GM13976 (cell line): Measurements from ENCODE around the gene ABCC1.

ENCODE experiments used
- DNase-seq: peaks from one replicate; pipeline ENCODE4 v3.0.0; 2012; ENCODE audit warnings: low spot score
- CTCF ChIP-seq: IDR thresholded peaks from 2 replicates; pipeline ENCODE4 v1.5.1; 2012; ENCODE audit warnings: borderline replicate concordance, mild to moderate bottlenecking; ENCODE audit not compliant: insufficient read depth; ENCODE audit errors: extremely low read depth, missing control alignments, control extremely low read depth
- in situ Hi-C: fragments of 300-500 bp; cut with MboI; formaldehyde crosslinking; loops from one replicate; pipeline ENCODE4 v1.12.0; 2022; ENCODE audit warnings: low sequenced_read_pairs, mixed read lengths, inconsistent platforms; ENCODE audit not compliant: unreplicated experiment

ABCC1 gene

GRCh38 chr16:16120044-16120381 is 170.6 kb downstream of the ABCC1 start:
- in situ Hi-C loops, result no loop called here
- no peak for DNase-seq
- TF ChIP-seq CTCF, result no peak

GRCh38 chr16:16120382-16121184 is 171.2 kb downstream of the ABCC1 start:
- in situ Hi-C loops, result no loop called here
- no peak for TF ChIP-seq CTCF
- no peak for DNase-seq

- in situ Hi-C loops, result no loop called here
Observed at GRCh38 chr16:16121185-16121727, 171.8 kb downstream of the ABCC1 start.

GRCh38 chr16:16122264-16122663 is 172.8 kb downstream of the ABCC1 start:
- in situ Hi-C loops, result no loop called here
- DNase-seq, result no peak
- no peak for TF ChIP-seq CTCF

More at GRCh38 chr16:16121185-16121727, 171.8 kb downstream of the ABCC1 start:
- DNase-seq, result no peak
- no peak for TF ChIP-seq CTCF

GRCh38 chr16:16124438-16124837 is 175.0 kb downstream of the ABCC1 start:
- no peak for TF ChIP-seq CTCF
- in situ Hi-C loops, result no loop called here
- no peak for DNase-seq

- TF ChIP-seq CTCF, result no peak
- in situ Hi-C loops, result no loop called here
- no peak for DNase-seq
Observed at GRCh38 chr16:16124974-16125373, 175.6 kb downstream of the ABCC1 start.
